Mesenteric fat pad (tissue), 1 donor: ENCODE measurements around the gene UNC5B. TPM values are rescaled to one million over a fixed set of nuclear protein-coding genes. Genes with fewer than 3 reads are reported as not detected.

Experiments used
- DNase-seq: peaks from one replicate; pipeline ENCODE4 v3.0.0-alpha.2; 2020; ENCODE audit warnings: low spot score
- total RNA-seq: library from RNA; stranded (reverse); fragmentation: NEBNext Ultra II Directional; extraction: Animal tissue kit (Norgen Biotek cat#: 25700); gene quantifications from one replicate; pipeline ENCODE4 v1.2.1, GENCODE V29; 2021
- donor health status: DM: yes; HTN: yes; CAD: no.

Gene UNC5B
- total RNA-seq, 1 donor from 2014 or later = 5.3 TPM

GRCh38 chr10:71222601-71223346, 10.4 kb downstream of the UNC5B start:
- peak; percentile 69 for DNase-seq

- peak; percentile 30 for DNase-seq
These were observed 11.1 kb downstream of the UNC5B start for GRCh38 chr10:71223347-71224058.

DNA sequence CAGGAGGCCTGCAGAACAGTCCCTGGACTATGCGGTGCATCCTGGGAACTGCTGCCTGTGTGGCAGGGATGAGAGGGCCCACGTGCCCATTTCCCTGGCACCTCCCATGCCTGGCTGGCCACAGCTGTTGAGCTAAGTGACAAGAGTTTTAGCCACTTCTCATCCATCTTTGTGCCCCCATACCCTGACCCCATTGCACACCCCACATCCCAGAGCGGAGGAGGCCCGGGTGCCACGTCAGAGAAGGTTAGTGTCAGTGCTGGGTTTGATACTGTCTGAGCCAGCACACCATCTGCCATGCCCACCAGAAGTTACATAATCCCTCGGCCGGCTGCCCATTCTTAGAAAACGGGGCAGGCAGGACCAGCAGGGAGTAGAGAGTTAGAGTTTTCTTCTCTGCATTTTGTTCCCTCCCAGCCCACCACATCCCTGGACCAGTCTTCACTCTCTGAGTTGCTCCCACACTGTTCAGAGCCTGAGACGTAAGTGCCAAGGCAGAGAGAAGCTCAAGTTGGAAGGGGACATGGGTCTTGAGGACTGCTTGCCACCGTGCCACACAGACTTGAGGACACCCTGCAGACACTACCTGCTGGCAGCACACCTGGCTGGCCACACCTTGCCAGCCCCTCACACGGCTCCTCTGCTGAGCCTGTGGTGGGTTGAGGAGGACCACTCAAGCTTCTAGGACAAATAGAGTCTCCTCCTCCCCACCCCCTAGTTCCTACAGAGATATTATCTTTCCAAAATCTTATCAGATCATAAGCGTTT, 13.1 kb downstream of the UNC5B start:
- DNase-seq = no peak

DNA sequence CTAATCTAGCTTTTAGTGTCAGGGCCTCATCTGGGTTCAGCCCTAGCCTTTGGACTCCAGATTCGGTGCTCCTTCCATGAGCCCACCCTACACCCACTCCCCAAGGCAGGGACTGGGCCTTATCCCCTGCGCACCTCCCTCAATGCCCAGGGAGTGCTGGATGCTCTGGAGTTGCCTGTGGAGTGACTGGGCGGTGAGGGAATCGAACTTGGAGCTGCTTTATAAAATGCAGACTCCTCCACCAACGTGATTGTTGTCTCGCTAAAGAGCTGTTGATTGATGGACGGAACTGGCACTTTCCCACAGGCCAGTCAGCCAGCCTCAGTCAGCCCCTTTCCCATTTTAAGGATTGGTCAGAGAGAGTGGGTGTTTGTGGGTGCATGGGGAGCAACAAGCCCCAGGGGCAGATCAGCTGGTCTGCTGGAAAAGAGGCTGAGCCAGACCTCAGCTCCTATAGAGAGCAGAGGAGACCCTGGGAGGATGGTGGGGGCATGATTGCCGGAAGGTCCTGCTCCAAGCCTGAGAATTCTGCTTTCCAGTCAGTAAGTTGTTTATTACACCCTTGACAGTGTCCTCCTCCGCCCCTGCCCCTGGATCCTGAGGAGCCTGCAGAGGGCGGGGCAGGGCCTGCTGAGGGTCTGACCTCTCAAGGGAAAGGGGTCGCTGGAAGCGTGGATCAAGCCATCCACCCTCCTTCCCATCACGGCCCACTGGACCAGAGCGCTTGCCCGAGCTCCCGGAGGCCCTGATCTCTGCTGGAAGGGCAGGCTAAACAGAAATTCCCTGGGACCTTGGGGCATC, 16.7 kb downstream of the UNC5B start:
- DNase-seq = no peak

DNA sequence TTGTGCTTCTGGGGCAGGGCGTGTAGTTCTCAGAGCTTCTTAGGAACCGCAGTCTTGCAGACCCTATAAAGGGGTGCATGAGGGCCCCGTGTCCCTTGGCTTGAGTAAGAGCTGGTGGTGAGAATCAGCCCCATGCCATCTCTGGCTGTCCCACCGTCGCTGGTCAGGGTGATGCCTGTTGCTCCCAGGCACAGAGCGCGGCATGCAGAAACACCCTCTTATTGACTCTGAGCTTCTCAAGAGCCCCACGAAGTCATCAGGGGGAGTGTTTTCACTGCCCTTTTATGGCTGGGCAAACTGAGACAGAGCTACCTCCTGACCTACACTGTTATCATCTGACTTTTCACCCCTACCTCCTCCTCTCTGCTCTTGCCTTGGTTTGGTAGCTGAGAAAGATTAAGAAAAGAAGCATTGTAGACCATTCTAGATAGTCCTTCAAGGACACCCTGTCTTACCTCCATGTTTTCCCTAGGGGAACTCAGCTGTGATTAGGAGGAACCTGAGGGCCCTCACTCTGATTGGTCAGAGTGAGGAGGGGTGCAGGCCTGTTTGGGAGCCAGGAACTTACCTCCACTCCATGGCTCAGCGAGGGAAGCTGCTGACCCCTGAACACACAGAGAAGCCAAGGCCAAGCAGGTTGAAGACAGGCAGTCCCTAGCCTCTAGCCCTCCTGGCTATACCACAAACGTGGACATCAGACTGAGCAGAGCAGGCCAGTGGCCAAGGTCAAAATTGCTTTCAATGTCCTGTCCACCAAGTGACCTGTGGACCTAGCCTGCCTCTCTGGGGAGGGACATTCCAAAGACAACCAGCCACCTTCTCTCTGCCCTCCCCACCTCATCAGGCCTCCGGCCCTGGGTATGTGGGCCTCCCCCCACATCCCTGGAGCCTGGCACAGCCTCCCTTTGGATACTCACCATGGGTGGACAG, 17.6 kb downstream of the UNC5B start:
- no peak for DNase-seq

DNA sequence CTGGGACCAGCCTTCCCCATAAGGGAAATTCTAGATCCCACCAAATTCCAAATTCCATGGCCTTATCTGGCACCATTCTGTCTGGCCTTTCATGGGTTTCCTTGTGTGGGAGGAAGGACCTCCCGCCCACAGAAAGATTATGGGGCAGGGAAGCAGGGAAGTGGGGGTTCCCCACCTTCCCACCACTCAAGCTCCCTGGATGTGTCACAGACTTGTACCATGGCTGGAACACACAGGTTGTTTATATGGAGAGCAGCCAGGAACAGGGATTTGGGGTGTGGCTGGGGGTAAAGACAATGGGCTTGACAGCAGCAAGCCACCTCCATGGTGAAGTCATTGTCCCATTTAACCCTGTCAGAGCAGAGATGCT, 18.3 kb downstream of the UNC5B start:
- no peak for DNase-seq

GRCh38 chr10:71231206-71231605, 18.8 kb downstream of the UNC5B start:
- no peak for DNase-seq

DNA sequence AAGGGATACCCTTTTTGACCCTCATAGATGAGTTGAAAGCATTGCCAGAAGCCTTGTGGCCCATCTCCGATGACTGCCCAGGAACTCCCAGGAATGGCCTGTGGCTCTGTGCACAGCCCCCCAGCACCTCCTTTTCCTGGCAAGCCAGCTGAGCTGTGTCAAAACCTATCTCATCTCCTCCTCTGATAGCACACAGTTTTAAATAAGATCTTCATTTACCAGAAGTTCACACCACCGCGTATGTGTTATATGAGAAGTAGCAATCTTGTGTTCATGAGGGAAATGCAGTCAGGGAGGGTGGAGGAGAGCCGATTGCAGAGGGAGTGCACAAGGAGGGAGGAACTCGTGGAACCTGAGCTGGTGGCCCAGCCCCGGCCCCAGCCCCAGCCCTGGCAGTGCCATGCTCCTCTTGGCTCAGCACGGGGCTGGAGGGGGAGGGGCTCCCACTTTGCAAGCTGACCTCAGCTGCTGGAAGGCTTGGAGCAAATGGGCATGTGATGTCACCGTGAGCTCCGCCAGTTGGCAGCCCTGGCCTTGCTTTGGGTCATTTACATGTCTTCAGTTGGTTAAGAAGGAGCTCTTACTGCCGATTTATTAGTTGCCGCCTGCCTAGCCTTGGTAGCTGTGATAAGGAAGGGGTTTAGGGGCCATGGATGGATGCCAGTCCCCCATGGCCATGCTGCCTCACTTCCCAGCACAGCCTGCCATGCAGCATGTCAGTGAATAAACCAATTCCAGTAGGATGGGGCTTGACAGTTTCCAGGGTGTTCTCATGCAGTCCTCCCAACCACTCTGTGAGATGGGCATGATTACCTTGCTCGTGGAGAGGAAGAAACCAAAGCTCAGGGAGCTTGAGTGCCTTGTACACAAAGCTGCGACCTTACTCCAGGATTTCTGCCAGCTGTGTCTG, 20.0 kb downstream of the UNC5B start:
- DNase-seq = no peak

GRCh38 chr10:71233482-71233892, 21.1 kb downstream of the UNC5B start:
- no peak for DNase-seq

DNA sequence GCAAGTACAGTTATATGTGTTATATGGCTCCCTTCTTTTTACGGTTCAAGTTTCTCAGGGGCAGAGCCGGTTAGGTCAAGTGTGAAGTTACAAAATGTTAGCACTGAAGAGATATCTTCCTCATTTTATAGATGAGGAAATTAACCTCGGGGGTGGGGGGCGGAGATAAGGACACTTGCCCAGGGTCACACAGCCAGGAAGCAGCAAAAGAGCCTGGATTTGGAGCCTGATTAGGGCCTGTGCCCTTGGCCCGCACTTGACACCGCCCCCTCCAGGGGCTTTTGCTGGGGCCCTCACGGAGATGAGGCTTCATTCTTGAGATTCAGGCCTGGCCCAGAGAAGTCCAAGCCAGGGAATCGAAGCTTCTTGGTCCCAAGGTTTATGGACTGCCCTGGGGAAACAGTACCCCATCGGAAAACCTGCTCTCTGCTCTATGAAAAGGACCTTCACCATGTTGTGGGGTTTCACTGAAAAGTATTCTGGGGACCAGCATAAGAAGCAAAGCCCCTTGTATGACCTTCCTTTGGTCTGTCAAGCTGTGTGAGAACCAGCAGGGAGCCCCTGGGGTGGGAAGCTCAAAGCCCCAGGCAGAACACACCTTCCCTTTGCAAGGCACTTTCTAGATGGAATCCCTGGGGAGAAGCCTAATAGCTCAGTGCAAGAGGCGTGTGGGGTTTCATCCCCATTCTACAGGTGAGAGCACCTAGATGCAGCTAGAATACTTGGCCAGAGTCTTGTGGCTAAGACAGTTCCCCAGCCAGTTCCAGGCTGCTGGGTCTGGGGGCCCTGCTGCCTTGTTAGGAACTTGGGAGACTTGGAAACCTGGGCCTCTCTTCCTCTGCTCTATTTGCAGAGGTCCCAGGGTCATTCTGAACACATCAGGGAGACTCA, 21.9 kb downstream of the UNC5B start:
- no peak for DNase-seq

DNA sequence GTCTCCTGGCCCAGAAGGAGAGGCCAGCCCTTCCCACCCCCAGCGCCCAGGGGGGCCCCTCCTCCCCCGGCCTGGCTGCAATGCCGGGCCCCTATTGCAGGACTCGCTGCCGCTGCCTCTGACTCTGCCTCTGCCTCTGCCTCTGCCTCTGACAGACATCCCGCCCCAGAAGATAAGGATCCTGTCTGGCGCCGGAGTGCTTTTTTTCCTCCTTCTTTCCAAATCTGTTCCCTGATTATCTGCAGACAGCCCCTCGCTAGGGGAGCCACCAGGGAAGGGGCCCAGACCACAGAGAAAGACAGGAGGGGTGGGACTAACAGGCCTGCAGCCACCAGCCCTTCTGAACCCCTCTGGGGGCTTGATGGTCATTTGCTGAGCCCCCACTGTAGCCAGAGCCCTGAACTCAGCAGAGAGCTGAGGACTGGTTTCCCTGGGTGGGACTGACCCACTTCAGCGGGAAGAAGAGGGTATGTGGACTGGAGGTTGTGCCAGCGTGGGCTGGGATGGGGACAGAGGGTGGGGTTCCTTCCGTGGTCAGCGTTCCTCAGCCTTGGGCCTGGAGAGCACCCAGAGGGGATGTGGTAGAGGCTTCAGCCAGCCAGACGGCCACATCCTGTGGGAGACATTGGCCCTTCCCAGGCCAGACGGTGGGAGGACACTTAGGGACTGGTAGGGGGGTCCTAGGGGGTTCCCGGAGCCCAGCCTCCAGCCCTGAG, 22.8 kb downstream of the UNC5B start:
- no peak for DNase-seq

DNA sequence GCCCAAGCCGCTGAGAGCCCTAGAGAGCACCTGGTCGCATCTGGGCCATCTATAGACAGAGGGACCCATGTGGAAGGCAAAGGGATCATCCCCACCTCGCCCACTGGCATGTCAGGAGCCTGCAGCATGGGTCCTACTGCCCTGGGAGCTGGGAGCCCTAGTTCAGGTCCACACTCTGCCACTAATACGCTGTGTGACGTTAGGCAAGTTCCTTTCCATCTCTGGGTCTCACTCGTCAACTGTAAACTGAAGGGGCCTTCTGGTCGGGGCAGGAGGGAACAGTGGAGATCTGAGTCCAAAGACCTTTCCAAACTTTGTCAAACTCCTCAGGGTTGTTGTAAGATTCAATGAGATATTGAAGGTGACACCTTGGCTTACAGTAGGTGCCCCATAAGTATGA, 23.4 kb downstream of the UNC5B start:
- DNase-seq = no peak

- DNase-seq = no peak
These were observed 23.9 kb downstream of the UNC5B start for GRCh38 chr10:71236286-71236685.

DNA sequence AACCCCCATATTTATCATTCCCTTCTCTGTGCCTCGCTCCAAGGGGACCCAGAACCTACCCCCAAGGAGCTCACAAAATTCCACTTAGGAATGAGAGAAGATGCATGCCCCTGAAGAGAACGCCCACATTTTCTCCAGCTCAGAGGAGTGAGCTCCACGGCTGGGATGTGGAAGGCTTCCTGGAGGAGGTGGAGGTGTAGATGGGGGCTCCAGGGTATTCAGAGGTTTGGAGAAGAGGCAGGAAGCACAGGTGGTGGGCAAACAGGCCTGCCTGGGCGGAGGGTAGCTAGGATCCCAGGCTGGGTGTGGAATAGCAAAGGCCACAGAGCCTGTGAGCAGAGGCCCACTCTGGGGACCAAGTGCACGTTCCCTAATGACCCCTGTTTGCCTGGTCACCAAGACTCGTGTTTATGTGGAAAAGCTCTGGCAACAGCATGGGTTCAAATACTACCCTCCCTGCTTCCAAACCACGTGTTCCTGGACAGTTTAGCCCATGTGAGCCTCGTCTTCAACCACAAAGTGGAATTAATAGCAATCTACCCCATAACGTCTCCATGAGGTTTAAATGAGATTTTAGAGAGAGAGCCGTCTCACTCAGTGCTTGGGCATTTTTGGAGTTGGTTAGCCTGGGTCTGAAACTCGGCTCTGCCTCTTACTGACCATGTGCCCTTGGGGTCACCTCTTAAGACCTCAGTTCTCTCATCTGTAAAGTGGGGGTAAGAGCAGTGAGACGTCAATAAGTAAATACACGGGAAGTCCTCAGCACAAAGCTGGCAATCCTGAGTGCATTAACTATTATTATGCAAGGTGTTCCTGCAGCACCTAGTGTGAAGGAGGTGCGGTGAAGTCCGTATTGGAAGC, 24.7 kb downstream of the UNC5B start:
- no peak for DNase-seq

DNA sequence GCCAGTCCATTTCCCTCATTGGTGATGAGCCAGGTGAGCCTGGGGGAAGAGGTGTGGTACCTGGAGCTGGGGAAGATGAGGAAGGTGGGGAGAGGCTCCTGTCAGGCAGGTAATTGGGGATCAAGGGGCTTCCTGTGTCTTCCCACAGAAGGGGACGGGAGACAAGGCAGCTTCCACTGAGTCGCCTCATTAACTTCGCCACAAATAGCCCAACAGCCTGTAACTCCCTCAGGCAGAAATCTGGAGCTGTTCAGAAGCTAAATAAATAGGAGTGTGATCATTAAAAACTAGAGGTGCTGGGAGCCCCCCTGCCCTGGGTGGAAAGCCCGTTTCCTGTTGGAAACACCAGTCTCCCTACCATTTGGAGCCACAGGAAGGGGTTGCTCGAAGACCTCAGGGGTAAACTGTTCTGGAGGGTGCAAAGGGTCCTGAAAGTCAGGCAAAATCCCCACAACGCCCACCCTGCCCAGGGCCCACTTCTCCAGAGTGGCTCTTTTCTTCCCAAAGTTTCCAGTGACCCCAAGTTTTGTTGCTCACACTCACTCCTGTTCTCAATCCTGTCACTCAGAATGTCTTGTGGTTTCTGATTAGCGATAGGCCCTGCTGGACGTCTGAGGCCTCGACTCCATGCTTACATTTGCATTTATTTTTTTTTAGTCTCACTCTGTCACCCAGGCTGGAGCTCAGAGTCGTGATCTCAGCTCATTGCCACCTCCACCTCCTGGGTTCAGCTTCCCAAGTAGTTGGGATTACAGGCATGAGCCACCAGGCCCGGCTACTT, 25.7 kb downstream of the UNC5B start:
- DNase-seq = no peak

DNA sequence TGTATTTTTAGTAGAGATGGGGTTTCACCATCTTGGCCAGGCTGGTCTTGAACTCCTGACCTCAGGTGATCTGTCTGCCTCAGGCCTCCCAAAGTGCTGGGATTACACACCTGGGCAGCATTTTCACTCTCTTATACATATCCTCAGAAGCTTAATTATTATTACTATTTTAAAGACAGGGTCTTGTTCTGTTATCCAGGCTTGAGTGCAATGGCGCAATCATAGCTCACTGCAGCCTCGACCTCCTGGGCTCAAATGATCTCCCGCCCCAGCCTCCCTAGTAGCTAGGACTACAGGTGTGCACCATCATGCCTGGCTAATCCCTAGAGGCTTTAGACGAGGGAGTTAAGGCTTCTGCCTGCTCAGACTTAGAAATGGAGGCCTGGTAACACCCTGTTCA, 26.3 kb downstream of the UNC5B start:
- no peak for DNase-seq
